ENCODE results near the gene ATF1. TPM values are rescaled to one million over a fixed set of nuclear protein-coding genes. Genes with fewer than 3 reads are reported as not detected.

The ATF1 gene
- total and polyA plus RNA-seq, 10 of the 15 experiments (the other 5 are each of a cell fraction or from before 2014, with no cell fraction given) = 15.4 to 92.0 (median 33.6) TPM

DNA sequence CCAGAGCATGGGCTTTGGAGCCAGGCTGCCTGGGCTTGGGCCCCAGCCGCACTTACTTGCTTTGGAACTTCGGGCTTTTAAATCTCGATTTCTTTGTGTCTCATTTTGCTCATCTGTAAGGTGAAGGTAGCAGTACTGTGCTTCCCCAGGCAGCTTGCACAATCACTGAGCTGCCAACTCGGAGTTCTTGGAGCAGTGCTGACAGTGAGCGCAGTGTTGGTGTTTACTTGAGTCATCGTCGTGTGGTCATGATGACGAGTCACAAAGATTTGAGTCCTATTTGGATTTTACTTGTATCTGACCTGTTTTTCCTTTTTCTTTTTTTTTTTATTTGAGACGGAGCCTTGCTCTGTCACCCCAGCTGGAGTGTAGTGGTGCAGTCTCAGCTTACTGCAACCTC, 31.3 kb upstream of the ATF1 start (continued):
- TF ChIP-seq YBX1 (IDR thresholded peaks at IDR 0.05) = no peak
- TF ChIP-seq, protein P1, sequence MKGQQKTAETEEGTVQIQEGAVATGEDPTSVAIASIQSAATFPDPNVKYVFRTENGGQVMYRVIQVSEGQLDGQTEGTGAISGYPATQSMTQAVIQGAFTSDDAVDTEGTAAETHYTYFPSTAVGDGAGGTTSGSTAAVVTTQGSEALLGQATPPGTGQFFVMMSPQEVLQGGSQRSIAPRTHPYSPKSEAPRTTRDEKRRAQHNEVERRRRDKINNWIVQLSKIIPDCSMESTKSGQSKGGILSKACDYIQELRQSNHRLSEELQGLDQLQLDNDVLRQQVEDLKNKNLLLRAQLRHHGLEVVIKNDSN (IDR thresholded peaks at IDR 0.05; ENCODE audit: borderline replicate concordance, extremely low read length, insufficient read depth, low read depth, low read length) = no peak

- FAIRE-seq (no peak), DNase-seq (ENCODE audit: low read depth, low spot score) (no peak), ATAC-seq (no peak)
- no peak overlapping the region for H3K4me3 ChIP-seq
- CTCF ChIA-PET = interaction anchor here (1.0 to 1.2 kb wide), 2 partner anchors 8 to 228 kb away, joined by 4 read pairs; no protein-coding TSS in a partner anchor
- H2AFZ ChIP-seq (ENCODE audit: control insufficient read depth, low read depth, low read length) = no peak overlapping the region
- H3K79me2 ChIP-seq (ENCODE audit: control insufficient read depth, insufficient read depth, low read length) = no peaks in the 10 kb centered on the region
- in situ Hi-C loops (cut with MboI) = no loop called here
- H3K36me3 ChIP-seq (ENCODE audit: control insufficient read depth in 2 of 2, insufficient read depth in 2 of 2, low read length in 1 of 2) = peaks cover 4 to 38% of the 10 kb centered on the region in 2 experiments
- no TSS peak for BruUV-seq (replicated peaks)
- H3K27me3 ChIP-seq (replicated peaks in 1 of 2; ENCODE audit: control insufficient read depth in 2 of 2, insufficient read depth in 2 of 2, low read length in 1 of 2) = no peaks in the 10 kb centered on the region
- intact Hi-C loops (cut with micrococcal nuclease; ENCODE audit: unreplicated experiment) = loop anchor here (2.0 kb wide), 1 partner anchor 229 kb away; the partner anchor contains the start of gene DIP2B
- no peaks in the 10 kb centered on the region for H3K4me1 ChIP-seq (ENCODE audit: control insufficient read depth, insufficient read depth, low read length)
- SMC1A ChIA-PET (ENCODE audit: uncharacterized antibody, unreplicated experiment) = interaction anchor here (1.4 kb wide), 1 partner anchor 69 kb away, joined by 4 read pairs; no protein-coding TSS in a partner anchor
- POLR2A ChIA-PET = no interaction called here
- no peak overlapping the region for H3K4me2 ChIP-seq (ENCODE audit: control insufficient read depth, insufficient read depth)
- no peak overlapping the region for H3K27ac ChIP-seq (ENCODE audit: control insufficient read depth, insufficient read depth)
- no peak overlapping the region for H3K9ac ChIP-seq (ENCODE audit: control insufficient read depth, insufficient read depth, low read length)
- RAD21 ChIA-PET (ENCODE audit: unreplicated experiment) = interaction anchor here (1.2 kb wide), 1 partner anchor 229 kb away, joined by 3 read pairs; the partner anchor contains the start of gene DIP2B
- TF ChIP-seq, protein P2, sequence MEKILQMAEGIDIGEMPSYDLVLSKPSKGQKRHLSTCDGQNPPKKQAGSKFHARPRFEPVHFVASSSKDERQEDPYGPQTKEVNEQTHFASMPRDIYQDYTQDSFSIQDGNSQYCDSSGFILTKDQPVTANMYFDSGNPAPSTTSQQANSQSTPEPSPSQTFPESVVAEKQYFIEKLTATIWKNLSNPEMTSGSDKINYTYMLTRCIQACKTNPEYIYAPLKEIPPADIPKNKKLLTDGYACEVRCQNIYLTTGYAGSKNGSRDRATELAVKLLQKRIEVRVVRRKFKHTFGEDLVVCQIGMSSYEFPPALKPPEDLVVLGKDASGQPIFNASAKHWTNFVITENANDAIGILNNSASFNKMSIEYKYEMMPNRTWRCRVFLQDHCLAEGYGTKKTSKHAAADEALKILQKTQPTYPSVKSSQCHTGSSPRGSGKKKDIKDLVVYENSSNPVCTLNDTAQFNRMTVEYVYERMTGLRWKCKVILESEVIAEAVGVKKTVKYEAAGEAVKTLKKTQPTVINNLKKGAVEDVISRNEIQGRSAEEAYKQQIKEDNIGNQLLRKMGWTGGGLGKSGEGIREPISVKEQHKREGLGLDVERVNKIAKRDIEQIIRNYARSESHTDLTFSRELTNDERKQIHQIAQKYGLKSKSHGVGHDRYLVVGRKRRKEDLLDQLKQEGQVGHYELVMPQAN (conservative IDR thresholded peaks at IDR 0.05) = no peak
- TF ChIP-seq NR2C1 (IDR thresholded peaks at IDR 0.05) (no peak), ZZZ3 (IDR thresholded peaks at IDR 0.05; ENCODE audit: control insufficient read depth, insufficient read length, low read depth) (no peak), EGR1 (IDR thresholded peaks at IDR 0.05; ENCODE audit: borderline replicate concordance in 1 of 2, low read depth in 2 of 2, low read length in 2 of 2) (no peak), SUPT20H (IDR thresholded peaks at IDR 0.05; ENCODE audit: borderline replicate concordance, control insufficient read depth, low read depth, low read length) (no peak), BHLHE40 (IDR thresholded peaks at IDR 0.05; ENCODE audit: borderline replicate concordance in 1 of 2, low read depth in 2 of 2, low read length in 1 of 2) (no peak), KLF5 (IDR thresholded peaks at IDR 0.05; ENCODE audit: partially characterized antibody) (no peak), MEF2B (IDR thresholded peaks at IDR 0.05; ENCODE audit: partially characterized antibody, poor library complexity, severe bottlenecking) (no peak), NR2F1 (conservative IDR thresholded peaks at IDR 0.05) (no peak)
- TF ChIP-seq, protein P3, sequence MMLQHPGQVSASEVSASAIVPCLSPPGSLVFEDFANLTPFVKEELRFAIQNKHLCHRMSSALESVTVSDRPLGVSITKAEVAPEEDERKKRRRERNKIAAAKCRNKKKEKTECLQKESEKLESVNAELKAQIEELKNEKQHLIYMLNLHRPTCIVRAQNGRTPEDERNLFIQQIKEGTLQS (IDR thresholded peaks at IDR 0.05; ENCODE audit: borderline replicate concordance, extremely low read depth, low read depth, low read length) = no peak
- no peaks in the 10 kb centered on the region for H3K9me3 ChIP-seq (replicated peaks; ENCODE audit: control insufficient read depth, insufficient read depth, low read length)
- WGBS (ENCODE audit: insufficient coverage, insufficient replicate concordance, low lambda C conversion rate, missing lambda C conversion rate) = 100% methylated on average over 3 of the region's 3 CpGs
- no peaks in the 10 kb centered on the region for H4K20me1 ChIP-seq (ENCODE audit: control insufficient read depth, insufficient read depth)
These were observed 30.2 kb upstream of the ATF1 start for GRCh38 chr12:50733706-50734105.

Data from GM12878 (cell line).